ENCODE results near the gene RBMS1. TPM values are rescaled to one million over a fixed set of nuclear protein-coding genes. Genes with fewer than 3 reads are reported as not detected.

The RBMS1 gene
- total RNA-seq, 1 donor from 2014 or later, result 136 TPM

DNA sequence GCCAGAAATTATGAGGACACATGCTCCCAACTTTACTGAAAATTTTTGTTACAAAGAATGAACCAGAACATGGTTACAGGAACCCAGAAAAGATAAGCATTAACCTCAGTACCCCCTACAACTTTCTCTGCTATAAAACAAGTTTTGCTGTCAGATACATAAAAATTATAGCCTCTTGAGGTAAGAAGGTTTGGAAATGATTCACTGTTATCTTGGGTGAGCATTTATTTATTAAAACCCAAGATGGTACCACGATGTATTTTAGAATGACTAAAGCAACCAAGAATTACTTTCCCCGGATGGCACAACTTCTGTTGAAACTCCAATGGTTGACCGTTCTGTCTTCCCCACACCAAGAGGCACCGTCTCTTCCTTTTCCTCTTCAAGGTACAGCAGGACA is 72.9 kb downstream of the RBMS1 start:
- DNase-seq (ENCODE audit: low spot score), result no peak
- Mint-ChIP-seq H3K27me3 (ENCODE audit: unreplicated experiment) (peaks cover 4% of the 10 kb centered on the region), H3K4me3 (ENCODE audit: unreplicated experiment) (no peak overlapping the region), H3K9me3 (ENCODE audit: unreplicated experiment) (no peaks in the 10 kb centered on the region), H3K27ac (ENCODE audit: unreplicated experiment) (no peak overlapping the region), H3K4me1 (ENCODE audit: unreplicated experiment) (peaks cover 23% of the 10 kb centered on the region), H3K36me3 (ENCODE audit: low read depth, unreplicated experiment) (peaks cover 8% of the 10 kb centered on the region)
- TF ChIP-seq, protein P1, sequence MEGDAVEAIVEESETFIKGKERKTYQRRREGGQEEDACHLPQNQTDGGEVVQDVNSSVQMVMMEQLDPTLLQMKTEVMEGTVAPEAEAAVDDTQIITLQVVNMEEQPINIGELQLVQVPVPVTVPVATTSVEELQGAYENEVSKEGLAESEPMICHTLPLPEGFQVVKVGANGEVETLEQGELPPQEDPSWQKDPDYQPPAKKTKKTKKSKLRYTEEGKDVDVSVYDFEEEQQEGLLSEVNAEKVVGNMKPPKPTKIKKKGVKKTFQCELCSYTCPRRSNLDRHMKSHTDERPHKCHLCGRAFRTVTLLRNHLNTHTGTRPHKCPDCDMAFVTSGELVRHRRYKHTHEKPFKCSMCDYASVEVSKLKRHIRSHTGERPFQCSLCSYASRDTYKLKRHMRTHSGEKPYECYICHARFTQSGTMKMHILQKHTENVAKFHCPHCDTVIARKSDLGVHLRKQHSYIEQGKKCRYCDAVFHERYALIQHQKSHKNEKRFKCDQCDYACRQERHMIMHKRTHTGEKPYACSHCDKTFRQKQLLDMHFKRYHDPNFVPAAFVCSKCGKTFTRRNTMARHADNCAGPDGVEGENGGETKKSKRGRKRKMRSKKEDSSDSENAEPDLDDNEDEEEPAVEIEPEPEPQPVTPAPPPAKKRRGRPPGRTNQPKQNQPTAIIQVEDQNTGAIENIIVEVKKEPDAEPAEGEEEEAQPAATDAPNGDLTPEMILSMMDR (IDR thresholded peaks at IDR 0.05; ENCODE audit: unreplicated experiment), result no peak

DNA sequence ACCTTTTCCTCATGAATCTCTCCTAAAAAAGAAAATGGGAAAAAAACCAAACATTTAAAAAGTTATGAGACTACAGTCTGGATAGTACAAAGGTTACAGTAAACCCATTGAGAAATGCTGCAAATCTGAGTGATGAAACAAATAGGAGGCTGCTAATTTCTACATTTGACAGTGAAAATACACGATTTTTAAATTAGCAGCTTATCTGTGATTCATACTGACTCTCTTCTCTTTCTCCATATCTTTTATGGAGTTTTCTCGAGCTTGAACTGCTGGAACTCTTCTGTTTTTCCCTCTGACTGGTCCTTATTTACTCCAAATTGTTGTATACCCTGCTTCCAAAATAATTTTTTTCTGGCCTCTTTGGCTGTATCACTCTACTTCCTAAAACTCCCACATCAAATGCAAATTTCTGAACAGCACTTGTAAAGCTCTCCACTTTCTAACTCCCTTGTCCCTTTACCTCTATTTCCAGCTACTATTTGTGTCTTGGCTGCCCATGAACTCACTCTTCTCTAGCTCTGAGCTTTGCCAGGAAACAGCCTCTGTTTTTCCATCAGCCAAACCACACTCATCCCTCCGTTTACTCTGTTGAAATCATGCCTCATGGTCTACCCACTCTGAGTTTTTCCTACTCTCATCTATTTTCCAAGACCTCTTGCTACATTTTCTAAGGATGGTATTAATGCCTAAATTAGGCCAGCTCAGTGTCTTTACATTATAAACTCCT is 73.7 kb downstream of the RBMS1 start:
- Mint-ChIP-seq H3K27ac (ENCODE audit: unreplicated experiment) (no peak overlapping the region), H3K9me3 (ENCODE audit: unreplicated experiment) (no peaks in the 10 kb centered on the region), H3K27me3 (ENCODE audit: unreplicated experiment) (peaks cover 4% of the 10 kb centered on the region), H3K4me3 (ENCODE audit: unreplicated experiment) (no peak overlapping the region), H3K36me3 (ENCODE audit: low read depth, unreplicated experiment) (peaks cover 8% of the 10 kb centered on the region), H3K4me1 (ENCODE audit: unreplicated experiment) (peaks cover 23% of the 10 kb centered on the region)
- no peak for DNase-seq (ENCODE audit: low spot score)
- TF ChIP-seq, protein P1 (IDR thresholded peaks at IDR 0.05; ENCODE audit: unreplicated experiment), result no peak

DNA sequence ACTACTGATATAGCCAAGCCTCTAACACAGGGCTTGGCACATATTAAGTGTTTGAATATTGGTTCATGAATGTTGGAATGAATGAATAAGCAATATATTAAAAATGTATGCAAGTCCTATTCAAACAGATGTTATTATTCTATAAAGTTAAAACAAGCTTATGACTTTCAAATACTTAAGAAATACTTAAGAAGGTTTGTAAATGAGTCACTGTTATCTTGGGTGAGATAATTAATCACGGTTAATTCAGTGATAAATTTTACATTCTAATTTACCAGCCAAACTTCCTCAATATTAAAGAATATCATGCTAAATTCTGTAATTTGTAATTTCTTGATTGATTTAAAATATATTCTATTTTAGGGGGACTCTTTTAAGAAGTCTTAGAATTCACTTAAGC is 74.8 kb downstream of the RBMS1 start:
- TF ChIP-seq, protein P1 (IDR thresholded peaks at IDR 0.05; ENCODE audit: unreplicated experiment), result no peak
- no peak for DNase-seq (ENCODE audit: low spot score)
- Mint-ChIP-seq H3K4me1 (ENCODE audit: unreplicated experiment) (peaks cover 23% of the 10 kb centered on the region), H3K27ac (ENCODE audit: unreplicated experiment) (no peak overlapping the region), H3K36me3 (ENCODE audit: low read depth, unreplicated experiment) (peaks cover 8% of the 10 kb centered on the region), H3K9me3 (ENCODE audit: unreplicated experiment) (no peaks in the 10 kb centered on the region), H3K27me3 (ENCODE audit: unreplicated experiment) (peaks cover 4% of the 10 kb centered on the region), H3K4me3 (ENCODE audit: unreplicated experiment) (no peak overlapping the region)

DNA sequence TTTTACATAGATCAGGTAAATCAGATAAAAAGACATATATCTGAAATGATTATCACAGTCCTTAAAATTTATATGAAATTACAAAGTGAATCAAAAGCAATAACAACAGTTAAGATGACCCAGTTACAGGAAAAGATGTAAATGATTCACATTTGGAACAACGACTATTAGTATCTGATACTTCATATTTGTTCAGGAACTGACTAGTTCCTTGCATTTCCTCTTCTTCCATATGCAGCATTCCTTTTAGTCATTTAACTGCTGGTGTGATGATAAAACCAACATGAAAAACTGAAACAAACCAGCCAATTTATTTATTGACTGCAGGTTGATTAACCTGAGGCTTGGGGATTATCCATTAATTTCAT is 75.2 kb downstream of the RBMS1 start:
- Mint-ChIP-seq H3K4me1 (ENCODE audit: unreplicated experiment) (peaks cover 23% of the 10 kb centered on the region), H3K27me3 (ENCODE audit: unreplicated experiment) (peaks cover 1% of the 10 kb centered on the region), H3K4me3 (ENCODE audit: unreplicated experiment) (no peak overlapping the region), H3K9me3 (ENCODE audit: unreplicated experiment) (no peaks in the 10 kb centered on the region), H3K27ac (ENCODE audit: unreplicated experiment) (no peak overlapping the region), H3K36me3 (ENCODE audit: low read depth, unreplicated experiment) (peaks cover 8% of the 10 kb centered on the region)
- TF ChIP-seq, protein P1 (IDR thresholded peaks at IDR 0.05; ENCODE audit: unreplicated experiment), result no peak
- no peak for DNase-seq (ENCODE audit: low spot score)

DNA sequence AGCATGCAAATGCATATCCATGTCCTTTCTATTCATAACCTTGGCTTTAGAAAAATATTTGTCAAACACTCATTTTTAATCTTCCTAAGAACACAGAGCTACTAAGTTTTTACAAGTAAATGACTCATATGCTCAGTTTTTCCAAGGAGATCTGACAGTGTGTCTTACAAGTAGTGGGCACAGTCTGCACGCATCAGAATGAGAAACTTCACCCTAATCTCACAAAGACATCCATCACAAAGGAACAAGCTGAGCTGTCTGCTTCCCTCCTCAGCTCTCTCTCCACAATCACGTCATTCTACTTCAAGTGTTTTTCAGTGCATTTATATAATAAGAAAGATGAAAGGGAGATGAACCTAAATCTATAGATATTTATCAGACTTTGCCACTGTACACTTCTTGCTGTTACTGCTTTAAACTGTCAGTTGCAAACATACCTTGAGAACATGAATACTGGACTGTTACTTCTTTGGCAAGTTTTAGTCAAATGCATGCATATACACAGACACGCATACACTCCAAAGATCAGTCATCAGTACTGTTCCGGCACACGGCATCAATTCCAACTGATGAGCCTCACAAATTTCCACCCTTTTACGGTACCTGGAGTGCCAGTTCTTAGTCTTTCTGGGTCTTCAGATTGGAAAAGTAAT is 75.7 kb downstream of the RBMS1 start:
- Mint-ChIP-seq H3K27me3 (ENCODE audit: unreplicated experiment) (peaks cover 1% of the 10 kb centered on the region), H3K36me3 (ENCODE audit: low read depth, unreplicated experiment) (peaks cover 8% of the 10 kb centered on the region), H3K9me3 (ENCODE audit: unreplicated experiment) (no peaks in the 10 kb centered on the region), H3K27ac (ENCODE audit: unreplicated experiment) (peak overlapping the region; percentile 54), H3K4me1 (ENCODE audit: unreplicated experiment) (peaks cover 23% of the 10 kb centered on the region), H3K4me3 (ENCODE audit: unreplicated experiment) (no peak overlapping the region)
- DNase-seq (ENCODE audit: low spot score), result no peak
- TF ChIP-seq, protein P1 (IDR thresholded peaks at IDR 0.05; ENCODE audit: unreplicated experiment), result no peak
